ENCODE measurements around the gene EPS15.

GRCh38 chr1:51484591-51484990 lies 34.5 kb downstream of the EPS15 start:
- TF ChIP-seq CTCF (optimal IDR thresholded peaks at IDR 0.05 in 1 of 3, IDR thresholded peaks at IDR 0.05 in 1 of 3, conservative IDR thresholded peaks at IDR 0.05 in 1 of 3; ENCODE audit: extremely low read depth in 1 of 3, insufficient read depth in 2 of 3, low read length in 3 of 3): no peak
- TF ChIP-seq EZH2 (IDR thresholded peaks at IDR 0.05; ENCODE audit: low read length): no peak

Measured in keratinocyte (primary cell).